Endothelial cell of umbilical vein (primary cell): ENCODE data around the gene UBE2B.

Experiments
- CTCF ChIP-seq, 2 donors: IDR thresholded peaks; 1 replicate in 1 of 2; 2 replicates in 1 of 2; pipeline ENCODE4 v1.5.1; 2011; ENCODE audit warnings: low read length in 2 of 2, mild to moderate bottlenecking in 2 of 2, moderate library complexity in 2 of 2, control low read depth in 1 of 2, inconsistent platforms in 1 of 2, low read depth in 1 of 2; ENCODE audit not compliant: insufficient read depth in 1 of 2; ENCODE audit errors: extremely low read depth in 1 of 2
- TF ChIP-seq, protein P1 (sequence below): IDR thresholded peaks from 2 replicates; pipeline ENCODE4 v1.6.1; 2011; ENCODE audit not compliant: insufficient read depth, insufficient read length

GRCh38 chr5:134436523-134437339, 65.4 kb downstream of the UBE2B start:
- TF ChIP-seq CTCF (IDR thresholded peaks at IDR 0.05; ENCODE audit: extremely low read depth in 1 of 2, insufficient read depth in 1 of 2, low read depth in 1 of 2, low read length in 2 of 2) = no peak
- TF ChIP-seq, protein P1, sequence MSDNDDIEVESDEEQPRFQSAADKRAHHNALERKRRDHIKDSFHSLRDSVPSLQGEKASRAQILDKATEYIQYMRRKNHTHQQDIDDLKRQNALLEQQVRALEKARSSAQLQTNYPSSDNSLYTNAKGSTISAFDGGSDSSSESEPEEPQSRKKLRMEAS = no peak
